ENCODE data around the gene RPS6KA2.

DNA sequence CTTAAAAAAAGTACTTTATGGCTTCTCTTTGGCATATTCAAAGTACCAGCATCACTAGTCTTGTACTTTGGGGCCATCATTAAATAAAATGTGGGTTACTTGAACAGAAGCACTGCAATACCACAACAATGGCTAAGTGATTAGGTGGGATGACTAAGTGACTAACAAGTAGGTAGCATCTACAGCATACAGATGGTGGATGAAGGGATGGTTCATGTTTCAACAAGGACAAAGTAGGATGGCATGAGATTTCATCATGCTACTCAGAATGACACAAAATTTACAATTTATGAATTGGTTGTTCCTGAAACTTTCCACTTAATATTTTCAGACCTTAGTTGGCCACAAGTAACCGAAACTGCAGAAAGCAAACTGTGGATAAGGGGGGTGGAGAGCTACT is 252.0 kb downstream of the RPS6KA2 start:
- TF ChIP-seq CTCF (conservative IDR thresholded peaks at IDR 0.05; ENCODE audit: low read depth in 2 of 2) (no peak), ZNF331 (CRISPR knock-in tag; IDR thresholded peaks at IDR 0.05; ENCODE audit: low read depth) (no peak), CREB1 (CRISPR knock-in tag; IDR thresholded peaks at IDR 0.05; ENCODE audit: low read depth) (no peak), EZH2 (IDR thresholded peaks at IDR 0.05; ENCODE audit: low read depth, unreplicated experiment) (no peak), ZNF114 (CRISPR knock-in tag; IDR thresholded peaks at IDR 0.05) (no peak), REST (IDR thresholded peaks at IDR 0.05; ENCODE audit: unreplicated experiment) (no peak), POLR2AphosphoS5 (IDR thresholded peaks at IDR 0.05; ENCODE audit: low read depth) (no peak), EZH2phosphoT487 (IDR thresholded peaks at IDR 0.05; ENCODE audit: unreplicated experiment) (no peak), JUNB (IDR thresholded peaks at IDR 0.05; ENCODE audit: unreplicated experiment) (no peak), STAT1 (IDR thresholded peaks at IDR 0.05; ENCODE audit: unreplicated experiment) (no peak), NANOG (IDR thresholded peaks at IDR 0.05; ENCODE audit: borderline replicate concordance) (no peak)
- TF ChIP-seq, protein P1, sequence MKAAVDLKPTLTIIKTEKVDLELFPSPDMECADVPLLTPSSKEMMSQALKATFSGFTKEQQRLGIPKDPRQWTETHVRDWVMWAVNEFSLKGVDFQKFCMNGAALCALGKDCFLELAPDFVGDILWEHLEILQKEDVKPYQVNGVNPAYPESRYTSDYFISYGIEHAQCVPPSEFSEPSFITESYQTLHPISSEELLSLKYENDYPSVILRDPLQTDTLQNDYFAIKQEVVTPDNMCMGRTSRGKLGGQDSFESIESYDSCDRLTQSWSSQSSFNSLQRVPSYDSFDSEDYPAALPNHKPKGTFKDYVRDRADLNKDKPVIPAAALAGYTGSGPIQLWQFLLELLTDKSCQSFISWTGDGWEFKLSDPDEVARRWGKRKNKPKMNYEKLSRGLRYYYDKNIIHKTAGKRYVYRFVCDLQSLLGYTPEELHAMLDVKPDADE (IDR thresholded peaks at IDR 0.05) = no peak
- TF ChIP-seq, protein P2, sequence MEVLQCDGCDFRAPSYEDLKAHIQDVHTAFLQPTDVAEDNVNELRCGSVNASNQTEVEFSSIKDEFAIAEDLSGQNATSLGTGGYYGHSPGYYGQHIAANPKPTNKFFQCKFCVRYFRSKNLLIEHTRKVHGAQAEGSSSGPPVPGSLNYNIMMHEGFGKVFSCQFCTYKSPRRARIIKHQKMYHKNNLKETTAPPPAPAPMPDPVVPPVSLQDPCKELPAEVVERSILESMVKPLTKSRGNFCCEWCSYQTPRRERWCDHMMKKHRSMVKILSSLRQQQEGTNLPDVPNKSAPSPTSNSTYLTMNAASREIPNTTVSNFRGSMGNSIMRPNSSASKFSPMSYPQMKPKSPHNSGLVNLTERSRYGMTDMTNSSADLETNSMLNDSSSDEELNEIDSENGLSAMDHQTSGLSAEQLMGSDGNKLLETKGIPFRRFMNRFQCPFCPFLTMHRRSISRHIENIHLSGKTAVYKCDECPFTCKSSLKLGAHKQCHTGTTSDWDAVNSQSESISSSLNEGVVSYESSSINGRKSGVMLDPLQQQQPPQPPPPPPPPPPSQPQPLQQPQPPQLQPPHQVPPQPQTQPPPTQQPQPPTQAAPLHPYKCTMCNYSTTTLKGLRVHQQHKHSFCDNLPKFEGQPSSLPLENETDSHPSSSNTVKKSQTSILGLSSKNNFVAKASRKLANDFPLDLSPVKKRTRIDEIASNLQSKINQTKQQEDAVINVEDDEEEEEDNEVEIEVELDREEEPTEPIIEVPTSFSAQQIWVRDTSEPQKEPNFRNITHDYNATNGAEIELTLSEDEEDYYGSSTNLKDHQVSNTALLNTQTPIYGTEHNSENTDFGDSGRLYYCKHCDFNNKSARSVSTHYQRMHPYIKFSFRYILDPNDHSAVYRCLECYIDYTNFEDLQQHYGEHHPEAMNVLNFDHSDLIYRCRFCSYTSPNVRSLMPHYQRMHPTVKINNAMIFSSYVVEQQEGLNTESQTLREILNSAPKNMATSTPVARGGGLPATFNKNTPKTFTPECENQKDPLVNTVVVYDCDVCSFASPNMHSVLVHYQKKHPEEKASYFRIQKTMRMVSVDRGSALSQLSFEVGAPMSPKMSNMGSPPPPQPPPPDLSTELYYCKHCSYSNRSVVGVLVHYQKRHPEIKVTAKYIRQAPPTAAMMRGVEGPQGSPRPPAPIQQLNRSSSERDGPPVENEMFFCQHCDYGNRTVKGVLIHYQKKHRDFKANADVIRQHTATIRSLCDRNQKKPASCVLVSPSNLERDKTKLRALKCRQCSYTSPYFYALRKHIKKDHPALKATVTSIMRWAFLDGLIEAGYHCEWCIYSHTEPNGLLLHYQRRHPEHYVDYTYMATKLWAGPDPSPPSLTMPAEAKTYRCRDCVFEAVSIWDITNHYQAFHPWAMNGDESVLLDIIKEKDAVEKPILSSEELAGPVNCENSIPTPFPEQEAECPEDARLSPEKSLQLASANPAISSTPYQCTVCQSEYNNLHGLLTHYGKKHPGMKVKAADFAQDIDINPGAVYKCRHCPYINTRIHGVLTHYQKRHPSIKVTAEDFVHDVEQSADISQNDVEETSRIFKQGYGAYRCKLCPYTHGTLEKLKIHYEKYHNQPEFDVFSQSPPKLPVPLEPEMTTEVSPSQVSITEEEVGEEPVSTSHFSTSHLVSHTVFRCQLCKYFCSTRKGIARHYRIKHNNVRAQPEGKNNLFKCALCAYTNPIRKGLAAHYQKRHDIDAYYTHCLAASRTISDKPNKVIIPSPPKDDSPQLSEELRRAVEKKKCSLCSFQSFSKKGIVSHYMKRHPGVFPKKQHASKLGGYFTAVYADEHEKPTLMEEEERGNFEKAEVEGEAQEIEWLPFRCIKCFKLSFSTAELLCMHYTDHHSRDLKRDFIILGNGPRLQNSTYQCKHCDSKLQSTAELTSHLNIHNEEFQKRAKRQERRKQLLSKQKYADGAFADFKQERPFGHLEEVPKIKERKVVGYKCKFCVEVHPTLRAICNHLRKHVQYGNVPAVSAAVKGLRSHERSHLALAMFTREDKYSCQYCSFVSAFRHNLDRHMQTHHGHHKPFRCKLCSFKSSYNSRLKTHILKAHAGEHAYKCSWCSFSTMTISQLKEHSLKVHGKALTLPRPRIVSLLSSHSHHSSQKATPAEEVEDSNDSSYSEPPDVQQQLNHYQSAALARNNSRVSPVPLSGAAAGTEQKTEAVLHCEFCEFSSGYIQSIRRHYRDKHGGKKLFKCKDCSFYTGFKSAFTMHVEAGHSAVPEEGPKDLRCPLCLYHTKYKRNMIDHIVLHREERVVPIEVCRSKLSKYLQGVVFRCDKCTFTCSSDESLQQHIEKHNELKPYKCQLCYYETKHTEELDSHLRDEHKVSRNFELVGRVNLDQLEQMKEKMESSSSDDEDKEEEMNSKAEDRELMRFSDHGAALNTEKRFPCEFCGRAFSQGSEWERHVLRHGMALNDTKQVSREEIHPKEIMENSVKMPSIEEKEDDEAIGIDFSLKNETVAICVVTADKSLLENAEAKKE (CRISPR knock-in tag; IDR thresholded peaks at IDR 0.05) = no peak
